NCI-H1417 (cell line): ENCODE data around the gene LIN7C.

Experiments
- DNase-seq, 3 experiments: peaks; one replicate each; lab custom pipeline; 2025; lab: John Stamatoyannopoulos, UW

LIN7C gene

DNA sequence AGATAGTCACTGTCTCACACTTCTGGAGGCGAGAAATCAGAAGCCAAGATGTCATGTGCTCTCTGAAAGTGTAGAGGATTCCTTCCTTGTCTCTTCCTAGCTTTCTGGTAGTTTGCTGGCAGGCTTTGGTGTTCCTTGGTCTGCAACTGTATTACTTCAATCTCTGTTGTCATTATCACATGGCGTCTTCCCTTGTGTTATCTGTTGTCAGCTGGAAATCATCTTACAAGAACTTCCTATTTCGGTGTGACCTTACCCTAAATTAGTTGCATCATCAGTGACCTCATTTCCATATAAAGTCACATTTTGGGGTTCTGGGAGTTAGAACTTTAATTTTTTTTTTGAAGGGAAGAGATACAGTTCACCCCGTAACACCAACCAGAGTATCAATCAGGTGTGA is 3.3 kb upstream of the LIN7C start:
- no peak for DNase-seq

DNA sequence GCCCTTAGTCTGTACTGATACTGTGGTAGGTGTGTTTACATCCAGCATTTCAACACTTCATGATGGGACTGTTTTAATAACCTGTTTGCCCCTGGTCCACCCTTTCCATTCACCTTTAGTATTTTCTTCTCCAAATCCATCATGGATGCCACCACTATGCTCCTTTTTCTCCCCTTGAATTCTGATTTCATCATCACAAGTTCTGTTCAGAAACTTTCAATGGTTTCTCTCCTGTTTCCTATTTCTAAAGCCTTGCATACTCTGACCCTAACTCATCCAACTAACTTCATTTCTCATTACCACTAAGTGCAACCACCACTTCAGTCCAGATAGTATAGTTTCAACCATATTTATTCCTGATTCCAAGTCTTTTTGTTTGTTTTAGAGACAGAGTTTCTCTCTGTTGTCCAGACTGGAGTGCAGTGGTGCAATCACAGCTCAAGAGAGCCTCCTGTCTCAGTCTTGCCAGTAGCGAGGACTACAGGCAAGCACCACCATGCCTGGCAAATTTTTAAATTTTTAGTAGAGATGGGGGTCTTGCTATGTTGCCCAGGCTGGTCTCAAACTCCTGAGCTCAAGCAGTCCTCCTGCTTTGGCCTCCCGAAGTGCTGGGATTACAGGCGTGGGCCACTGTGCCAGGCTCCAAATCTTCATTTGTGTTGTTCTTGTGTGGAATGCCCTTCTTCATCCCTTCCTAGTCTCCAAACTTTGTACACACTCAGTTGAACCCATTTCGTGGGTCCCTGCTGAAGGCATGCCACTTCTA is 1.2 kb upstream of the LIN7C start:
- no peak for DNase-seq

DNA sequence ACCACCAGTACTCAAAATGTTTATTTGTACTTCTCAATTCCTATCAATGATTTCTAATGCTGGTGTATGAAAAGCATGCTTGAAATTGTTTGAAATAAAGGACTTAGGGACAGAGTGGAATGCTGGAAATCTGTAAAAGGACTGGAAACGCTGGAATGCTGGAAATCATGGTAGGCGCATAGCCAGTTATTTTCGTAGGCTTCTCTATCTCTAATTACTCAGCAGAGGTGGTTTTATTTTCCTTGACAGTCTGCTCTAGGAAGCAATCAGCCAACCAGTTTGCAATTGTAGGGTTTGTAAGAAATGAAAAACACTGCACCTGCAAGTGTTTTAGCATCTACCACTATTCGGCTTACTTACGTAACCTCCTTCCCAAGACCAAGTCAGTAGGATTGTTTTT is 788 bp downstream of the LIN7C start:
- no peak for DNase-seq

DNA sequence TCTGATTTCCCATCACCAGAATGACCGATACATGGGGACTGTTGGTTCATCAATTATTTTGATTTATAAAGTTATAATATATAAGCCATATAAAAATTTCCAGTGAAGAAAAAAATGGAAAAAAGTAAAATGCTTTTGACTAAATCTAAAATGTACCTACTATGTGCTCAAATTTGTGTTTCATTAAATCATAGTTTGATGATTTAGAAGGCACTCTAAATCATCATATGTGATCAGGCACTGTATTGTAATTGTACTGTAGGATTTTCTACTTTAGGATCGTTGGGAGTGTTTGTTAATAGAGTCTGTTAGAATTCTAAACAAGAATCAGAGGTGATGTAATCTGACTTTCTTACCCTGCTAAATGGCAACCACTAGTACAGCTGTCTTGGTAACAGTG is 2.4 kb downstream of the LIN7C start:
- no peak for DNase-seq

DNA sequence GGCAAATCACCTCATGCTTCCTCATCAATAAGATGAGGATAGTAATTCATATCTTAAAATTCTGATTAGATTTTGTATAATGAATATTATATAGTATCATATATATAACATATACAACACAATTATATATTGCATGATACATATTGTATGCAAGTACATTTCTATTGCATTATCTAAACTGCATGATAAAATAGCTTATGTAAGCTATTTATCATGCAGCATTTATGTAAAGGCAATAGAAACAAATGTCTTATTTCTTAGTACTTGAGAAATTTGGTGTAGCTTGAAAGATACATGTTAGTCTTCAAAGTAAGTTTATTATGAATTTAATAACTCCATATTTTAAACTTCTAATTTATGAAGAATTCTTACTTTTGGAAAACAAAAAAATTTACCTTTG is 5.5 kb downstream of the LIN7C start:
- no peak for DNase-seq

DNA sequence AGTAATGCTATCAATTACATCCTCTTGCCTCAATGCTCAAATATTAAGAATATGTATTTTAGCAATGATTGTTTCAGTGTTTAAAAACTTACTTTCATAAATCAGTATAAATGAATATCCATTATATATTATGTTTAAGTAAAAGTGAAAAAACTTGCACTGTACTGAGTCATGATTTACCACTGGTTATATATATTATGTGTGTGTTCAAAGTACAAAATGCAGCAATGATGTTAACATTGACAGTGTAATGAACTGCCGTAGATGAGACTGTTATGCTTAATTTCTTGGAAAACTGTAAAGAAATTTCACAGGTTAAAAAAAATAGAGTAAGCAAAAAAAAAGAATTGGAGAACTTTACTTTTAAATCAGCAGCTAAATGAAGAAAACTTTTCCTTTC is 8.7 kb downstream of the LIN7C start:
- no peak for DNase-seq

DNA sequence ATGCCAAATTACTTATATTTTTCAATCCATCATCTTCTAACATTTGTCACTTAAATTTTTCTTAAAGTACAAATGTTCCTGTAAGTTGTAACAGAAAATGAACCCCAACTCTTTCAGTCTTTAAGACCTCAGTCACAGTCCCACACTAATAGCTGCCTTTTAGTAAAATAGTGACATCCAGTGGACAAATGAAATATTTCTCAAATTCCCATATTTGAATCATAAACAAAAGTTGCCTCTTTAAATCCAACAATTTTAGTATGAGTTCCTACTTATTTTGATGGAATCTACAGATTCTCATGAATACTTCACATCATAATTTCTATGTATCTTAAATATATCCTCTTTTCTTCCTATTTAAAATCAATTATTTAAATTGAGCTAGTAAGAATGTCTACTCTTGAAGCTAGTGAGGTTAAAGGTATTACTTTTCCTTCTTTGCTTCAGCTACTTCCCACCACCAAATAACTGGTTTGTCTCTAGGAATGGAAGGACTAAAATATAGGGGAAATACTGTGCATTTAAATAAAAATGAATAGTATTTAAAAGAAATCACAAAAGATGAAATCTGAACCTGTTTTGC is 9.2 kb downstream of the LIN7C start:
- DNase-seq = peak in 1 of 3 experiments; percentile 60

DNA sequence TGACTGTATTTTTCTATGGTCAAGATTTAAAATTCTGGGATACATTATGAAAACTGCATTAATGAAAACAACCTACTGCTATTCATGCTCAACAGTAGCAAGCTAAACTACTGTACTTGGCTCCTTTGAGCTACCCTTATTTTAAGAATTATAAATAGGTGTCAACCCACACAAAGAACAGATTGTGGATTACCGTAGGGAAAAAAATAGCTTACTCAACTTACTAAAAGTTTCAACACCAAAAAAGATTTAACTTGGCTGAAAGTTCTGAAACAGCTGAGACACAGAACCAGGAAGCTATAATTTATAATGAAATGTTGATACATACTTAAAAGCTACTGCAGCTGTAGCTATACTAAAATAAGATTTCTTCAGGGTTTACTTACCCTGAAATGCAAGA is 10.1 kb downstream of the LIN7C start:
- DNase-seq = no peak

DNA sequence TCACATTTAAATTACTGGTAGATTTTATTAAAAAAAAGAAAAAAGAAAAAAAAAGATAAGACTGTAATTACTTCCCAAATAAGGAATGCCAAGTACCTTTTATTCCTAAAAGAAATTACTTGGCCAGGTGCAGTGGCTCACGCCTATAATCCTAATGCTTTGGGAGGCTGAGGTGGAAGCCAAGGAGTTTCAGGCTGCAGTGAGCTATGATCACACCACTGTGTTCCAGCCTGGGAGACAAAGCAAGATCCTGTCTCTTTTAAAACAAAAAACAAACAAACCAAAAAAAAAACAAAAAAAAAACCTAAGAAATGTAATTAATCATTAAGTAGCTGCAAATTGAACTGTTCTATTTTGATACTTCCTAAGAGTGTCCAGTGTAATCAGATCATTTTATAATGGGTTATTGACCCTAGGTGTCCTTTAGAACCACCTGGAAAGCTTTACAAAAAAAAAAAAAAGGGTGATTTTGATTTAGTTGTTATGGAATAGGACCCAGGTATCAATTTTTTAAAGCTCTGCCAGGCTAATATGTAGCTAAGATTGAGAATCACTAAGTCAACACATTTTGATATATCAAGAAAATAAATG is 10.8 kb downstream of the LIN7C start:
- peak in 1 of 3 experiments; percentile 64 for DNase-seq

DNA sequence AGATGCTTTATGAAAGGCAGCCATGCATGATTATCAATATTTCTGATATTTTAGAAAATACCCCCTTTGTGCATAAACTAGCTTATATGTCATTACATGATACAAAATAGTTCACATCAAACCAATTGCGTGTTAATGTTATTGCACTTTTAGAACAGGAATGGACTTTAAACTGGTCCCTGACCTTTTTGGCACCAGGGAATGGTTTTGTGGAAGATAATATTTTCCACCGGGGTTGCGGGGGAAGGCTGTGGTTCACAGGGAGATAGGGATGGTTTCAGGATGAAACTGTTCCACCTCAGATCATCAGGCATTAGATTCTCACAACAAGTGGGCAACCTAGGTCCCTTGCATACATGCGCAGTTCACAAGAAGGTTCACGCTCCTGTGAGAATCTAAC is 17.5 kb downstream of the LIN7C start:
- no peak for DNase-seq

DNA sequence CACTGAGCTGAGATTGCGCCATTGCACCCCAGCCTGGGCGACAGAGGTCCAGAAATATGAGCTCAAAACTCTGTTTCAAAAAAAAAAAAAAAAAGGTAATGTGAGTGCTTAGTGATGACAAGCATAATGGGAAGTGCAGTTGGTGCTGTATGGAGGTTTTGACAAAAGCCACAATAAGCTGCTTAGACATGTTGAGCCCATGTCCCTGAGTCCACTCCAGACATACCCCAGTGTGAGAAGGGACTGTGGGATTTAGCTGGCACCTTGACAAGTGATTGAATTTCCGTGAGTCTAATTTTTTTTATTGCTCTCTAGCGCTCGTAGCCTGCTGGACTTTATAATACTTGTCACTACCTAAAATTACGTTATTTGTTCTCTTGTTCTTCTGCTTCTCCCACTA is 18.9 kb downstream of the LIN7C start:
- DNase-seq = no peak

DNA sequence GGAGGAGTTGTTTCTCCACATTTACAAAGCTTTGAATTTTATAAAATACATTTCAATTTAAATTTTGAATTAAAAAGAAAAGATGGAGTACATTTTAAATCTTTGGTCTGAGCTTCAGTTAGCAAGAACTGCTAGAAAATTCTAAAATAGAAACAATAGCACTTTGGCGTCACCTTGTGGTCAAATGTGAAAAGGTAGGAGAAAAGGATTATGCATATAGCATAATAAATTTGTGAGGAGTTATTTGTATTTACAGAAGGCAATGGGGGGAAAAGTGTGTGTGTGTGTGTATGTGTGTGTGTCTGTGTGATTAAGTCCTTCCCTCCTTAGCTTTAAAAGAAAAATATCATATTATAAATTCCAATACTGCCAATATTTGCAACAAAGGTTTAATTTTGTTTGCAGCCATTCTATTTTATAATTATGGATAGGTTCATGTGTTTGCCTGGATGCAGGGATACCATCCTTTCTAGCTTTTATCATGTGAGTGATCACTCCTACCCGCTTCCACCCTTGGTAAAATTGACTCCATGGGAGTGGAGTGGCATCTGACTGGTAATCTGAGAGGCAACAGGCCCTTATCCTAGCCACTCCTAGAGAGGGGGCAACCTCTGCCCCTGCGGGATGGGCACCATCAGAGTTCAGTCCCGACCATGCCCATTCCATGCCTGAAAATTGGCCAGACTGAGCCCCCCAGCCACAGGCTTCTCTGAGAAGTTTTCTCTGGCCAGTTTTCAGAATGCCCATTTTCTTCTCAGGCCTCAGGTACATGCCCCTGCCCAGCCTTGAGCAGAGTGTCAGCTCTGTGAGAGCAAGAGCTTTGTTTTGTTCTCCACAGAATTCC is 20.4 kb downstream of the LIN7C start:
- peak; percentile 29 to 84 (median 76) for DNase-seq

DNA sequence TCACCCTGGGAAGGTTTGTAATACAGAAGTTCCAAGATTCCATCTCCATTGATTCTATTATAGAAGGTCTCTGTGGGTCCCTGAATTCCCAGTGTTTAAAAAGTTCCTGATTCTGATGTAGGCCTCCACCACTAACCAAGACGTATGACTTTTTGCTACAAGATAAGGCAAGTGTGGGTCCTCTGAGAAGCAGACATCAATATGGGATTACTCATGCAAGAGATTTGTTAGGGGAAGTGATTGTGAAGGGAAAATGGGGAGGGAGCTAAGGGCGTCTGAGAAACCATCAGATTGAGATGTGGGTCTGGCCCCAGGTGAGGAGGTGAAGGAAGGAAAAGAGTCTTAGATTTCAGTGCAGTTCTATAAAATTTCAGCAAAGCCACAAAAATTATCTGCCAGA is 23.8 kb downstream of the LIN7C start:
- DNase-seq = no peak

DNA sequence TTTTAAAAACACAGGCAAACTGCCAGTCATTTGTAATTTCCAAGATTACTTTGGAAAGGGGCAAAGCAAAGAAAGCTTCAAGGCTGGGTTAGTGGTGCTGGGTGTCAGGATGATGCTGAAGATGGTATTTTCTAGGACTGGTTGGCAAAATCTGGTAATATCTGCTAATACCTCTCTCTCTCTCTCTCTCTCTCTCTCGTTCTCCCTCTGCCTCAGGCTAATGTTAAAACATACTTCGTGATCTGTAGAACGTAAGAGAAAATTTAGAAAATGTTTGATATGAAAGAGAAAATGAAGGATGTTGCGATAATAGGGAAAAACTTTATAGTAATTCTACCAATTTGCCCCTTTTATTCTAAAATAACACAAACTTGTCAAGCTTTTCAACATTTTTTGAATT is 24.6 kb downstream of the LIN7C start:
- DNase-seq = no peak

DNA sequence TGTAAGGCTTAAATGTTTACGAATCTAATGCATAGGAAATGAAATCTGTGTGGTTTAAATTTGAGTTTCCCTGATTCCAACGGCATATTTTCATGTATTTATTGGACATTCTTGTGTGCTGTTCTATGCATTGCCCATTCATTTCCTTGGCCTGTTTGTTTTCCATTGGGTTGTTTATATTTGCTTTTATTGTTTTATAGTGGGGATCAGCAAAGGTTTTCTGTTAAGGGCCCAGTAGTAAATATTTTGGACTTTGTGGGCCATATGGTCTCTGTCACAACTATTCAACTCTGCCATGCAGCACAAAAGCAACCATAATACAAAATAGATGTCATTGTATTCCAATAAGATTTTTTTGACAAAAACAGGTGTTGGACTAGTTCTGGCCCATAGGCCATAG is 28.7 kb downstream of the LIN7C start:
- DNase-seq = no peak

DNA sequence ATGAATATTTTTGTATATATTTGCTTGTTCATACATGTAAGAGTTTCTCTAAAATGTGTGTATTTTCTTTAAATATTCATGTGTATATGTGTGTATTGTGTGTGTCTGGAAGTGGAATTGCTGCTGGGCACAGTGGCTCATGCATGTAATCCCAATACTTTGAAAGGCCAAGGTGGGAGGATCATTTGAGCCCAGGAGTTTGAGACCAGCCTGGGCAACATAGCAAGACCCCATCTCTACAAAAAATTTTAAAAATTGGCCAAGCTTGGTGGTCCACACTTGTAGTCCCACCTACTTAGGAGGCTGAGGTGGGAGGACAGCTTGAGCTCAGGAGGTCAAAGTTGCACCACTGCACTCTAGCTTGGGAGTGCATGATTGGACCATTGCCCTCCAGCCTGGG is 29.3 kb downstream of the LIN7C start:
- DNase-seq = no peak

DNA sequence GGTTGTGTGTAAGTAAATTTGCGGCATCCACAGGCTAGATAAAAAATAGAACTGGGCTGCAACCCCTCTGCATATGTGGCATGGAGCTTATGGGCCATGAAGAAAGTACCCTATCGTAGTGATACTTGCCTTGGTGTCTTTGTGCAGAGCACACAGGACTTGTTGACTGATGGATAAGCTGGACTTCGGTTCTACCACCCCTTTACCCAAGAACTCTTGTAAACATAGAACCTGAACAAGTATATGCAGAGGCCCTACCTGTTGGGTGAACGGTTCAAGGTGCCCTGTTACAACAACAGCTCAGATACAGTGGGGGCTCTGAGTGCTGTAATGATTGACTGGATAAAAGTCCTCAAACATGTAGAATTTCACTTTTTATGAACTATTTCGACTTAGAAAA is 30.9 kb downstream of the LIN7C start:
- DNase-seq = no peak

DNA sequence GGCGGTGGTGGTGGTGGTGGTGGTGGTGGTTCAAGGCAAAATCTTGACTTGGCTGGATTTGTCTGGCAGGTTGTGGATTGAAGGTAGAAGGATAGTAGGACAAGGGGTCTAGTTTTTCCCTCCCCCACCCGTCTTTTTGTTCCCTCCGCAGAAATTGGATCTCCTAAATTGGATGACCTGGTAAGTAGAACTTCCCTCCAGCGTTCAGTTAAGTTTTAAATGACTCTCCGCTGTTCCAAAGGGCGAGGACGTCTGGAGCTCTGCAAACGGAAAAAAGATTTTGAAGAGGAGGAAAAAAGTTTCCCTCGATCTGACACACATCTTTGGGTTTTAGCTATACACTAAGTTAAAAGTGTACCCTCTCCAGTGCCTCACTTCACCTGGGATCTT is 33.6 kb downstream of the LIN7C start:
- no peak for DNase-seq

DNA sequence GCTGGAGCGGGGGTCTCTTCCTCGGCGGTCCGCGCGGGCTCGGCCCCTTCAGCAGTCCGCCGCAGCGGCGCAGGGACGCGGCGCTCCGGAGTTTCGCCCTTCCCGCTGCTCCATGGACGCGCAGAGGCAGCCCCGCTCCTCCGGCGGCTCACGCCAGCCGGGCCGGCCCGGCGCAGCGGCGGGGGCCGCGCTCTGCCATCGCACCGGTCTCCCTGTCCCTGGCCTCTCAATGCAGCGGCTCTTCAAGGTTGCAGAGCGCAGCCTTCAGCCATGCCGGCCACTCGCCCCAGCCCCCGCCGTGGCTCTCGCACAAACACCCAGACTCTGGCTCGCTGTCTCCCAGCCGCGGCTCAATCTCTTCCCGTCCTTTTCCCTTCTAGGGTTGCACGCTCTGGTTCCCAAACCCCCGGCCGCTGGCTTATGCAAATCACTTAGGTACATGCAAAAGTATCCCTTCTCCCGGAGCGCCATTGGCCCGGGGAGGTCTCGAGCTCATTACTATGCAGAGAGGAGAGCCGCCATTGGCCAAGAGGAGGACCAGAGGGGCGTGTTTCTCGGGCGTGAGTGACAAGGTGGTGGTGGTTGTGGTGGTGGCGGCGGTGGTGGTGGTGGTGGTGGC is 34.1 kb downstream of the LIN7C start, which contains the start of gene LGR4:
Gene LGR4, minus strand, starts transcription at position 393 of the 619 bp plus-strand sequence. CDS start 488 bp downstream, outside the sequence.
- DNase-seq = peak; percentile 86 to 95 (median 90)

DNA sequence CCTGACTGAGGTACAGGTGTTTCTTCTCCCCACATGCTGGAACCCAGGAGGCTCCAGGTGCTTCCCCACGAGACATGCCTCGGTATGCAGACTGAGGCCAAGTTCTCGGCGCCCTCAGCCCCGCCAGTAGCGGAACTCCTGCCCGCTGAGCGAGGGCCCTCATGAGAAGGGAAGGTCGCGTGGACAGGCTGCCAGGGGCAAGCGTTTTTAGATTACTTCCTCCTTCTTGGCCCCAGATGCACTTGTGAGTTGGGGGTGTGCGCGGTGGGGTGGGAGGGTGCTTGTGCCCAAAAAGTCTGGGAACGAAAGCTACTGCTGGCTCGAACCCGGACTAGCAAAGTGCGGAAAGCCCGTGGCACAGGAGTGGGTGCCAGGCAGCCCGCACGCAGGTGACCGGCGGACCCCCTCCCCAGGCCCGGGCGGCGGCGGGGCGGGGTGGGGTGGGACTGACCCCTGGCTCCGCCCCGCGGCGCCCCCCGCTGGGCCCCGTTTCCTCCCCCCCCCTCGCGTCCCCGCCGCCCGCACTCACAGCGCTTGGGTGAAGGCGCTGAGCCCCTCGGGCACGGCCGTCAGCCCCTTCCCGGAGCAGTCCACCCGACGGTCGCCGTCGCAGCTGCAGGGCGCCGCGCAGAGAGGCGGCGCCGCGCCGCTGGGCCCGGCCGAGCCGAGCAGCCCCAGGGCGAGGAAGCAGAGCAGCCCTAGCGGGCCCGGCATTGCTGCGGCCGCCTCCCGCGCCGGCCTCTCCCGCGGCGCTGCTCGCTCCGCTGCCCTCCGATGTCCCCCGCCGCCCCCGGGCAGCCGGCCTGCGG is 34.8 kb downstream of the LIN7C start:
- peak; percentile 14 to 90 (median 82) for DNase-seq
